Measurements from ENCODE around the gene FAM118B. TPM values are rescaled to one million over a fixed set of nuclear protein-coding genes. Genes with fewer than 3 reads are reported as not detected.
"Not testable (repeated sequence)": the region's sequence is repeated elsewhere in the genome, so short reads cannot be mapped to it uniquely, and the experiment has no call there.

FAM118B gene
- total RNA-seq, 1 experiment from 2014 or later: 29.9 TPM

GRCh38 chr11:126282361-126282735 is 70.8 kb downstream of the FAM118B start:
- DNase-seq (ENCODE audit: low read depth, low spot score): no peak
- in situ Hi-C loops (cut with HindIII; ENCODE audit: low pct_unique_long_range_greater_than_20kb, low sequenced_read_pairs): no loop called here

DNA sequence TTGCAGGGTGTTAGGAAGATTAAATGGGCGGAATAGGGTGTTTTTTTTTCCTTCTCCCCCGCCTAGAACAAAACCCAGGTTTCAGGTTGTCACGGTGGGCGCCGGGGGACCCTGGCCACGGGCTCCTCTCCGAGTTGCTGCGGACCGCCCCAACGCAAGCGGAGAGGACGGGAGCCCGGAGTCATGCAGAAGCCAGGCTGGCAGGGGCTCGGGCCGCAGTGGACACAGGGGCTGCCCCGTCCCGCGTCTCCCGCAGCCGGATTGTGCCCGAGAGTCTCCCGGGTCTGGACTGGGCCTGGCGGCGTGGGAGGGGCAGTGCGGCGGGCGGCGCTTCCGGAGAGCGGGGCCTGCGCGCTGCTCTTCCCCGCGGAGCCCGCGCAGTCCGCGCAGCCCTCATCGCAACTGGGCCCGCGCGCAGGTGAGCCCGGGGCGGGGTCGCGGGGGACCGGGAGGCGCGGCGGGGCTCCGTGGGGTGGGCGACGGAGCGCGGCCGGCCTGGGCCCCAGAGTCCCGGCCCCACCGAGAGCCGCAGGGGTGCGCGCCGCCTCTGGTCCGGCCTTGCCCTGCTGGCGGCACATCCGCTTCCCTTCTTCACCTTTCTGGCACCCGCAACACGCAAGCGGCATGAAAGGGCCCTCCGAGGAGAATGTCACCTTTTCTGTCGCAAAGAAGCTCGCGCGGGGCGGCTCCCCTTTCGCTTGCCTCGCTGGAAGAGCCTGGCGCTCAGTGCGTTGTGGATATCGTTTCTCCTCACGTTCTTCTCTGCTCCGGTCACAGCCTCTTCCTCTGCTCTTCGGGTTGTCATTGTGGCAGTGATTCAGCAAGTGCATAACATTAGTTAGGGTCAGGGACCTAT is 71.4 kb downstream of the FAM118B start, which contains the start of gene TIRAP:
Gene TIRAP (plus strand): TSS at position 358 of the 856 bp plus-strand sequence. CDS start 7,802 bp downstream, outside the sequence.
- peak; percentile 30 for DNase-seq (ENCODE audit: low read depth, low spot score)
- in situ Hi-C loops (cut with HindIII; ENCODE audit: low pct_unique_long_range_greater_than_20kb, low sequenced_read_pairs): no loop called here

- in situ Hi-C loops (cut with HindIII; ENCODE audit: low pct_unique_long_range_greater_than_20kb, low sequenced_read_pairs): no loop called here
- peak; percentile 55 for DNase-seq (ENCODE audit: low read depth, low spot score)
Observed at GRCh38 chr11:126284829-126285228, 73.2 kb downstream of the FAM118B start.

DNA sequence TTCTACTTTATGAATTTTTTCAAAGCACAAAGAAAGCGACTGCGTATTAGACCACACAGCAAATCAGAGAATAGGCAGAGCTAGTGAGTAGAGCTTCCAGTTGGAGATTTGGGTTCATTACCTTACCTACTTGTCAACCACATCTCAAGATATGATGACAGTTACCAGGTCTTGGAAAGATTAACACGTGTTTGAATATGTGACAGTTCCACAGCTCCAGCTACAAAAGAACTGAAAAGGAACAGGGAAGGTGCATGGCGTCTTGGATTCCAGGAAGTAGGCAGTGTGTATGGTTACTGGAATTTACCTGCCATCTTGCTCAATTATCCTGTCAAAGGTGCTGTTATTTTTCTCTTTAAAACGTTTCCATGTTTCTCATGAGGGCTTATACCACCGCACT is 76.7 kb downstream of the FAM118B start:
- DNase-seq (ENCODE audit: low read depth, low spot score): no peak
- in situ Hi-C loops (cut with HindIII; ENCODE audit: low pct_unique_long_range_greater_than_20kb, low sequenced_read_pairs): no loop called here

- no peak for DNase-seq (ENCODE audit: low read depth, low spot score)
- in situ Hi-C loops (cut with HindIII; ENCODE audit: low pct_unique_long_range_greater_than_20kb, low sequenced_read_pairs): no loop called here
Observed at GRCh38 chr11:126290887-126291286, 79.3 kb downstream of the FAM118B start.

DNA sequence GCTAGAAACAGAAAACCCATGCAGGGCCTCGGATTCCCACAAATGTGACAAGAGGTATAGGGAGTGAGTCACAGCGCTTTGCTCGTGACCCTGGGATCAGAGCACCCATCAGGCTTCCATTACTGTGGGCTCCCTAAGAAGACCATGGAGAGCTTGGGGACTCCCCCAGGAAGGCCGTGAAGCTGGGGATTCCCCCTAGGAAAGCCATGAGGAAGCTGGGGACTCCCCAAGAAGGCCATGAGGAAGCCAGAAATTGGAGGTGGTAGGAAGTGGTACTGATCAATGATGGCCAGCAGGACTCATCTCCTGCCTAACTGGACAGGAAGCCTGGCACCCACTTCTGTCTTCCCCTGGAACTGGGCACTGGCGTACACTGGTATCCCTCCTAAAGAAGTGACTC is 82.1 kb downstream of the FAM118B start:
- in situ Hi-C loops (cut with HindIII; ENCODE audit: low pct_unique_long_range_greater_than_20kb, low sequenced_read_pairs): no loop called here

DNA sequence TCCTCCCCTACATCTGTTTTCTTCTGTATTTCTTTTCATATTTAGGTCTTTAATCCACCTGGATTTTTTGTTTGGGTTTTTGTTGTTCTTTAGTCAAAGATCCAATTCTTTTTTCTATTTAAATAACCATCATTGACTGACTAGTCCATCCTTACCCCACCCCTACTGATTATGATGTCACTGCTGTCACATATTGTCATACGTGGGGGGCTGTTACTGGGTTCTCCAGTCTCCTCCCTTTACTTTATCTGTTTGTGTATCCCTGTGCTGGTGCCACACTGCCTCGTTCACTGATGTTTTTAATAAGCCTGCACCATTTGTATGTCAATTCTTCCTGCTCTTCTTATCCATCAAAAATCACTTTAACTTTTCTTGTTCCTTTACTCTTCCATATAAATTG is 85.4 kb downstream of the FAM118B start:
- DNase-seq (ENCODE audit: low read depth, low spot score): no peak
- in situ Hi-C loops (cut with HindIII; ENCODE audit: low pct_unique_long_range_greater_than_20kb, low sequenced_read_pairs): no loop called here

More for the DNA sequence above, 82.1 kb downstream of the FAM118B start:
- DNase-seq (ENCODE audit: low read depth, low spot score): no peak

DNA sequence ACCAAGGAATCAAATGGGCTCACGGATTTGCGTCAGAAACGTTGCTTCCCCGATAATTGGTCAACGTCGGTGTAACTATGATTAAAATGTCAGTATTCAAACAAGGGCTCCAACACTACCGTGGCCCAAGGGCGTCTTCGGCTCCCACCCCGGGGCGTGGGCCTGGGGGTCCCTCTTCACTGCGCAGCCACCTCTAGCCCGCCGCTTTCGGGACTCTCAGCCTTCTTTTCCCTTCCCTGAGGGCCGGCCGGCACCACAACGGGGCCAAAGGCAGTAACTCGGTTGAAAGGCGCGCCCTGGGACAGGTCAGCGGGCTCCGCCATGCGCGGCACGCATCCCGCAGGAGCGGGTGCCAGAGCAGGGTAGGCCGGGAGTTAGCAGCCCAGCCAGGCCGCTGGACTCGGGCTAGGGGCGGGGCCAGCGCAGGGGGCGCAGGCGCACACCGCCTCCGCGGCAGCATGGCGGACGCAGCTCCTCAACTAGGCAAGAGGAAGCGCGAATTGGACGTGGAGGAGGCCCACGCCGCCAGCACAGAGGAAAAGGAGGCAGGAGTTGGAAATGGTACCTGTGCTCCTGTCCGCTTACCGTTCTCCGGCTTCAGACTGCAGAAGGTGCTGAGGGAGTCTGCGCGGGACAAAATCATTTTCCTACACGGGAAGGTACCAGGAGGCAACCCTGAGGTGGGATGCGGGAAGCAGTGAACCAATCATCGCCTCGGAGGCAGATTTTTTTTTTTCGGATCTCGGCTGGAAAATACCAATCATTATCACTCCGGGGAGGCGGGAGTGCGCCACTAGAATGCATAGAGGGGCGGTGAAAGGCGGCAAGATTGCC is 92.3 kb downstream of the FAM118B start, which contains the start of gene DCPS:
Gene DCPS (plus strand): TSS at position 438 of the 834 bp plus-strand sequence. CDS start 21 bp downstream, at position 459.
- in situ Hi-C loops (cut with HindIII; ENCODE audit: low pct_unique_long_range_greater_than_20kb, low sequenced_read_pairs): no loop called here

DNA sequence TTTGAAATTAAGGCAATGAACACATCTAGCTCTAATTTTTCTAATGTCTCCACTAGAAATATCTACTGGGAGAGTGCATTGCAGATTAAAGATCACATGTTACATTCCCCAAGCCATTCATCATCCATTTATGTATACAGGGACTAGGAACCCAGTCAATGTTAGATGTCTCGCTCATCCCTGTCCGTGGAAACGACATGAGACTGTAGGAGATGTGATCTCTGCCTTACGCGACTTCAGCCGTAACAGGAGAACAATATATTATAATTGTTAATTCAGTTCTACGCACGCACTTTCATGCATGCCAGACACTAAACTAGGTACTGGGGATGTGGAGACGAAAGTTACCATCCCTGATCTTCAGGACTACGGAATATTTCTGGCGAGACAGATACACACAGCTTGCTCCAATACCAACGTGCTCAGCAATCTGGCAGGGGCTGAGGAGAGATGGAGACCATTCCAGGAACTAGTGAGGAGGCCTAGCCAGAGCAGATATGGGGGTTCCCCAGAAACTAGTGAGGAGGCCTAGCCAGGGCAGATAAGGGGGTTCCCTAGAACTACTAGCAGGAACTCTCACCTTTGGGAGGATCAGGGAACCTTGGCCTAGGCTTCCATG is 93.0 kb downstream of the FAM118B start:
- no peak for DNase-seq (ENCODE audit: low read depth, low spot score)
- in situ Hi-C loops (cut with HindIII; ENCODE audit: low pct_unique_long_range_greater_than_20kb, low sequenced_read_pairs): no loop called here

More for the DNA sequence above, 92.3 kb downstream of the FAM118B start, which contains the start of gene DCPS:
- DNase-seq (ENCODE audit: low read depth, low spot score): peak; percentile 82

DNA sequence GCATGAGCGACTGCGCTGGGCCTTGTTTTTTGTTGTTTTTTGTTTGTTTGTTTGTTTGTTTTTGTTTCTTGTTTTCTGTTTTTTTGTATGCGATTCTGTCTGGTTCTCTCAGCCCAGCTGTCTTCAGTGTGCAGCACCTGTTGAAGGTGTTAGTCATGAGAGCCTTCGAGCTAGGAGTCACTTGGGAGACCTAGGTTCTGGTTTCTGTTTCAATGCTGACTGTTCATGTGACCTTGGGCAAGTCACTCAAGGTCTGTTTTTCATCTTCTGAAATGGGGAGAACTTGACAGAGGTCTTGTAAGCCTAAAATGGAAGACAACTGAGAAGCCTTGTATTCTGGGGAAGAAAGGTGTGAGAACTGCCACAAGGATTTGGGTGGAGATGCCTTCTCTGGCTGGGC is 94.1 kb downstream of the FAM118B start:
- in situ Hi-C loops (cut with HindIII; ENCODE audit: low pct_unique_long_range_greater_than_20kb, low sequenced_read_pairs): no loop called here
- no peak for DNase-seq (ENCODE audit: low read depth, low spot score)

- peak; percentile 82 for DNase-seq (ENCODE audit: low read depth, low spot score)
- in situ Hi-C loops (cut with HindIII; ENCODE audit: low pct_unique_long_range_greater_than_20kb, low sequenced_read_pairs): no loop called here
Observed at GRCh38 chr11:126307706-126308105, 96.1 kb downstream of the FAM118B start.

DNA sequence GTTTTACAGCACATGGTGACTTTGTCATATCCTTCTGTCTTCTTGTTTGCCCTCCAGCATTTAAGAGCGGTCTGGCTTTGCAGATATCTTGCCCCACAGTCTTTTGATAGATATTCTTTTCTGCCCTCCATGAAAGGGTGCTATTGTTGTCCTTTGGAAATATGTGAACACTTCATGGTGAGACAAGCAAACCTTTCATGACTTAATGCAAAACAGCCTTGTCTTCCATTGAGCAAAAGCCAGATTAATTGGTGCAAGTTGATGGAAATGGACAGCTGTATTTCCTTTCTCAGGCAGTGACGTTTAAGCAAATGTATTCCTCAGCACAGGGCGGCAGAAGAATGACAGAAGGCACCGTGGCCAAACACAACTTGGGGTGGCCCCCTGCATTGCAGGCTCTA is 96.7 kb downstream of the FAM118B start:
- DNase-seq (ENCODE audit: low read depth, low spot score): peak; percentile 99
- in situ Hi-C loops (cut with HindIII; ENCODE audit: low pct_unique_long_range_greater_than_20kb, low sequenced_read_pairs): no loop called here

DNA sequence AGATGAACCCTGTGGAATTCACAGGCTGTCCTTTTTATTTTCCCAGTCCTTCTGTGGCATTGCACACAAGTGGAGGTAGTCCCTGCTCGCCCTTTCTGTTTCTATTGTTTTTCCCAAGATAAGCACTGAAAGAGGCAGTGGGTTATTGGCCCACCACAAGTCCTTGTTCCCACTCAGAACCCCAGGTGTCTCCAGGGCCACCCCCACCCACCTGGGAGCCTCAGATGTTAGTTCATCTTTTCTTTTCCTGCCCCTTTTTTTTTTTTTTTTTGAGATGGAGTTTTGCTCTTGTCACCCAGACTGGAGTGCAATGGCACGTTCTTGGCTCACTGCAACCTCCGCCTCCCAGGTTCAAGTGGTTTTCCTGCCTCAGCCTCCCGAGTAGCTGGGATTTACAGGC is 97.2 kb downstream of the FAM118B start:
- DNase-seq (ENCODE audit: low read depth, low spot score); in situ Hi-C loops (cut with HindIII; ENCODE audit: low pct_unique_long_range_greater_than_20kb, low sequenced_read_pairs): not testable (repeated sequence)

- DNase-seq (ENCODE audit: low read depth, low spot score): peak; percentile 78
- in situ Hi-C loops (cut with HindIII; ENCODE audit: low pct_unique_long_range_greater_than_20kb, low sequenced_read_pairs): no loop called here
Observed at GRCh38 chr11:126310200-126310991, 98.8 kb downstream of the FAM118B start.

DNA sequence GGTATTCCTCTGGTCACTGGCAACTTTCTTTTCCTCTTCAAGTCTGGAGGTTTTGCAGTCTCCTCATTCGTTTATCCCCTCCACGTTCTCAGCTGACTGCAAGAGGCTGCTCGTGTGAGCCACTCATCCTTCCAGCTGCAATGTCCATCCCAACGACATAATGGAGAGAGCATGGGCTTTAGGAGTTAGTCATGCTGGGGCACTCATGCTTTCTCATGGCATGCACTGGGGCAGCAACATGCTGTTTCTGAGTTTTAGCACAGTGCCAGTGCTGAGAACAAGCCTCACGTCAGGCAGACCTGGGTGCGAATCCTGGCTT is 99.4 kb downstream of the FAM118B start:
- in situ Hi-C loops (cut with HindIII; ENCODE audit: low pct_unique_long_range_greater_than_20kb, low sequenced_read_pairs): no loop called here
- DNase-seq (ENCODE audit: low read depth, low spot score): no peak

- no peak for DNase-seq (ENCODE audit: low read depth, low spot score)
- in situ Hi-C loops (cut with HindIII; ENCODE audit: low pct_unique_long_range_greater_than_20kb, low sequenced_read_pairs): no loop called here
Observed at GRCh38 chr11:126311401-126312291, 100.1 kb downstream of the FAM118B start.
